Adrenal gland (tissue), 12 donors: ENCODE measurements around the gene PRPF6. TPM values are rescaled to one million over a fixed set of nuclear protein-coding genes. Genes with fewer than 3 reads are reported as not detected.

Experiments
- DNase-seq, 7 donors: peaks; one replicate each; pipeline ENCODE4 v3.0.0-alpha.2; 2019 to 2020
- H3K27ac ChIP-seq, 5 donors: fragments of 200-600 bp; sonication (generic) in 4 of 5; 1 replicate in 3 of 5; 2 replicates in 2 of 5; pipeline versions ENCODE4 v1.5.1 to v1.8.0; 2016 to 2020; ENCODE audit warnings: mild to moderate bottlenecking in 1 of 5
- H3K27me3 ChIP-seq: fragments of 200-600 bp; 2 replicates; pipeline ENCODE4 v1.8.0; 2021
- H3K36me3 ChIP-seq, 2 donors: fragments of 200-600 bp; replicated peaks in 1 of 2; 1 replicate in 1 of 2; 2 replicates in 1 of 2; pipeline versions ENCODE4 v1.5.1 to v1.8.0; 2018 to 2022
- H3K4me1 ChIP-seq, 2 donors: fragments of 200-600 bp; replicated peaks in 1 of 2; 1 replicate in 1 of 2; 2 replicates in 1 of 2; pipeline versions ENCODE4 v1.5.1 to v1.8.0; 2018 to 2021
- H3K4me3 ChIP-seq, 4 donors: fragments of 200-600 bp; sonication (generic) in 3 of 4; one replicate each; pipeline ENCODE4 v1.5.1; 2016 to 2018
- H3K9me3 ChIP-seq, 3 donors: fragments of 200-600 bp; sonication (generic) in 1 of 3; replicated peaks in 1 of 3; 1 replicate in 2 of 3; 2 replicates in 1 of 3; pipeline versions ENCODE4 v1.5.1 to v1.8.0; 2016 to 2021
- CTCF ChIP-seq, 6 experiments: fragments of 450-650 bp in 4 of 6; fragments of 200-600 bp in 2 of 6; sonication (generic) in 1 of 6; IDR thresholded peaks; 1 replicate in 5 of 6; 2 replicates in 1 of 6; pipeline versions ENCODE4 v1.5.1 to v1.8.0; 2016 to 2021; ENCODE audit warnings: antibody characterized with exemption in 6 of 6, mild to moderate bottlenecking in 2 of 6, moderate library complexity in 1 of 6
- POLR2A ChIP-seq, 2 donors: fragments of 450-650 bp; IDR thresholded peaks; one replicate each; pipeline ENCODE4 v1.6.1; 2017; ENCODE audit warnings: antibody characterized with exemption in 2 of 2, mild to moderate bottlenecking in 2 of 2, moderate library complexity in 1 of 2
- WGBS, 4 donors: extraction: QIAGEN DNeasy Blood & Tissue Kit in 2 of 4; methylation state at CpG; one replicate each; pipeline versions ENCODE4 v1.1.5 to v1.1.7; 2013 to 2017; 5-methylcytosine and 5-hydroxymethylcytosine counted together
- intact Hi-C, 2 donors: fragments of 100-400 bp; cut with DNase I; formaldehyde crosslinking; loops; one replicate each; pipeline versions ENCODE4 v1.14.1 to v1.15.0; 2022 to 2023
- polyA plus RNA-seq, 3 donors: library from polyadenylated mRNA; stranded (reverse); fragments of 200-250 nt in 2 of 3; fragments of 350-450 nt in 1 of 3; fragmentation: Illumina TruSeq in 1 of 3; extraction: RNeasy Lipid Tissue Mini Kit (QIAGEN cat#74804) in 1 of 3; gene quantifications; one replicate each; pipeline ENCODE4 v1.2.3, GENCODE V29; 2013 to 2014
- total RNA-seq, 9 donors: library from RNA; depleted of rRNA in 4 of 9; stranded (reverse); fragments of >200 nt in 4 of 9; fragments of 120-200 nt in 1 of 9; fragmentation: NEBNext Ultra II Directional in 1 of 9; extraction: Animal tissue kit (Norgen Biotek cat#: 25700) in 1 of 9; gene quantifications; one replicate each; pipeline versions ENCODE4 v1.1.0 to v1.2.4, GENCODE V29; 2013 to 2023
- donor health status: healthy with polysubstance abuse.
- donor health status: Bipolar disorder and iron deficiency.
- donor health status: DM: yes; HTN: yes; CAD: no.
- donor health status: DM: no; HTN: no; CAD: no.
- donor health status: DM: no; HTN: no; CAD: no.
- donor health status: DM: yes; HTN: yes; CAD: no.

The PRPF6 gene
- total and polyA plus RNA-seq, 12 donors = 48.3 to 73.9 (median 55.3) TPM

DNA sequence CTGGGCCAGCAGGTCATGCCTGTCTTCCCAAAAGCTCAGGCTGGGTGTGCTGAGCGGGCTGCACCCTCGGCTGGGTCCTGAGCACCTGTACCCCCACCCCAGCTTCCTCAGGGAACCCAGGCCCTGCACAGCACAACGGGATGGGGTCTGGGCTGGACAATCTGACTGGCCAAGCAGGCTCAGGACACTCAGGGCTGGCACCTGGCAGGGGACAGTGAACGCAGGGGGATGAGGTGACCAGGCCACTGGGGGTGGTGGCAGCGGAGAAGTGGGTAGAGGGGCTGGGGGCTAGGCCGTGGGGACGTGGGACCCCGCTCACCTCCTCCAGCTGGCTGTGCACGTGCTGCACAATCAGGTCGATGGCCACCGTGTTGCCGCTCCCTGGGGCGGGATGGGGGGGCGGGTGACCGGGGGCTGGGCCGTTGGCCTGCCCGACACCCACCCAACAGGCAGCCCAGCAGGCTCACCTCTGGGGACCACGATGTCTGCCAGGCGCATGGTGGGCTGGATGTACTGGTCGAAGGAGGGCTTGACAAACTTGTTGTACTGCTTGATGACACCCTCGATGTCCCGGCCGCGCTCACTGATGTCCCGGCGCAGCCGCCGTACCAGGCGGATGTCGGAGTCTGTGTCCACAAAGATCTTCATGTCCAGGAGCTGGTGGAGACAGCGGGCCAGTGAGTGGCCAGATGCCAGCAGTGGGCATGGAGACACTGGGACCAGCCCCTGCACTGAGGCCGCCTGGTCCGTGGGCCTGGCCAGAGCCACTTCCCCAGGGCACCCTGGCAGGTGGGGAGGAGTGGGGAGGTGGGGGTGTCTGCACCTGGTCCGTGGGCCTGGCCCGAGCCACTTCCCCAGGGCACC, 36.6 kb upstream of the PRPF6 start:
- 82 to 90% (median 88%) methylated on average over 6 to 35 of the region's 35 CpGs for WGBS, 4 donors

GRCh38 chr20:63945031-63945658, 35.8 kb upstream of the PRPF6 start:
- no peak for TF ChIP-seq CTCF (IDR thresholded peaks at IDR 0.05)
- no peaks in the 10 kb centered on the region for H3K9me3 ChIP-seq
- DNase-seq = peak in 1 of 7 donors; percentile 18
- no peaks in the 10 kb centered on the region for H3K27me3 ChIP-seq
- intact Hi-C loops = no loop called here
- H3K4me3 ChIP-seq = no peak overlapping the region
- H3K4me1 ChIP-seq = peaks cover 30 to 32% of the 10 kb centered on the region in 2 donors
- WGBS, 4 donors = 79 to 86% (median 83%) methylated on average over 11 to 17 of the region's 17 CpGs
- H3K27ac ChIP-seq = no peak overlapping the region
- peaks cover 0 to 49% of the 10 kb centered on the region in 2 donors for H3K36me3 ChIP-seq

More for the DNA sequence above, 36.6 kb upstream of the PRPF6 start:
- Histone ChIP-seq H3K36me3 (peaks cover 0 to 56% of the 10 kb centered on the region in 2 donors), H3K27me3 (no peaks in the 10 kb centered on the region), H3K9me3 (no peaks in the 10 kb centered on the region), H3K4me3 (no peak overlapping the region), H3K4me1 (peaks cover 24 to 25% of the 10 kb centered on the region in 2 donors), H3K27ac (no peak overlapping the region)
- peak in 1 of 7 donors; percentile 22 for DNase-seq
- intact Hi-C loops = no loop called here
- TF ChIP-seq POLR2A (IDR thresholded peaks at IDR 0.05) (no peak), CTCF (IDR thresholded peaks at IDR 0.05) (no peak)

- intact Hi-C loops = no loop called here
- H3K27ac ChIP-seq = peak overlapping the region in 3 of 5 donors; percentile 37 to 97 (median 54)
- DNase-seq = peak in 2 of 7 donors; percentile 22 to 30
- TF ChIP-seq POLR2A (IDR thresholded peaks at IDR 0.05) (no peak), CTCF (IDR thresholded peaks at IDR 0.05) (no peak)
- H3K4me3 ChIP-seq = no peak overlapping the region
- H3K36me3 ChIP-seq = peaks cover 0 to 38% of the 10 kb centered on the region in 2 donors
- no peaks in the 10 kb centered on the region for H3K27me3 ChIP-seq
- peaks cover 39 to 43% of the 10 kb centered on the region in 2 donors for H3K4me1 ChIP-seq
- WGBS, 4 donors = 88 to 92% (median 89%) methylated on average over 11 to 39 of the region's 39 CpGs
- no peaks in the 10 kb centered on the region for H3K9me3 ChIP-seq
Measured at GRCh38 chr20:63945921-63946920, 34.7 kb upstream of the PRPF6 start.
